ENCODE data around the gene SLC43A2. TPM values are rescaled to one million over a fixed set of nuclear protein-coding genes. Genes with fewer than 3 reads are reported as not detected.

SLC43A2 gene
- total and polyA plus RNA-seq, 10 of the 15 experiments (the other 5 are each of a cell fraction or from before 2014, with no cell fraction given) = 0.03 to 14.0 (median 5.3) TPM

DNA sequence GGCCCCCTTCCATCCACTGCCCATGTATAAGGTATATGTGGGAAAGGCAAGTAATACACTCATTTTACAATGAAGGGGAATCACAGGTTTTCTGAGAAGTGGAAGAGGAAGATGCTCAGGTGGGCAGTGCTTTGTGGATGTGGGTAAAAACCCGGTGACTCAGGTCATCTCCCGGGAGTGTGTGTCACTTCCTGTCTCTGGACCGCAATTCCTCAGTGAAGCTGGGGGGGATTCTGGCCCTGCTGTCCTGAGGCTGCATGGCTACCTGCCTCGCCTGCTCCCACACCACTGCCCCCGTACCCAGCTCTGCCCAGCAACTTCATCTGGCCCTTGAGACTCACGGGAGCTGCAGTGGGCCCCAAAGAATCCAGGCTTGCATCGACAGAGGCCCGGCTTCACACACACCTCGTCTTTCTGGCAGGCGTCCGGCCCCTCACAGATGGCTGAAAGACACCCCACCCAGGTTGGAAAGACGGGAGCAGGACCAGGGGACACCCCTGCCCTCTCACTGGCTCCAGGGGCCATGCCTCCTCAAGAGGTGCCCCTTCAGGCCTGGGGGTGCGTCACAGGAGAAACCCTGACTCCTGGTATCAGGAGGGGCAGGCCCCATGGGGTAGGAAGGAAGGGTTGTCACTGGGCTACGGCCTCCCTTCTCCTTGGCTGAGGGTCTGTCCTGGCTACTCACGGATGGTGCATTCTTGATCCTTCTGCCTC is 16.0 kb upstream of the SLC43A2 start (continued):
- TF ChIP-seq, protein P1, sequence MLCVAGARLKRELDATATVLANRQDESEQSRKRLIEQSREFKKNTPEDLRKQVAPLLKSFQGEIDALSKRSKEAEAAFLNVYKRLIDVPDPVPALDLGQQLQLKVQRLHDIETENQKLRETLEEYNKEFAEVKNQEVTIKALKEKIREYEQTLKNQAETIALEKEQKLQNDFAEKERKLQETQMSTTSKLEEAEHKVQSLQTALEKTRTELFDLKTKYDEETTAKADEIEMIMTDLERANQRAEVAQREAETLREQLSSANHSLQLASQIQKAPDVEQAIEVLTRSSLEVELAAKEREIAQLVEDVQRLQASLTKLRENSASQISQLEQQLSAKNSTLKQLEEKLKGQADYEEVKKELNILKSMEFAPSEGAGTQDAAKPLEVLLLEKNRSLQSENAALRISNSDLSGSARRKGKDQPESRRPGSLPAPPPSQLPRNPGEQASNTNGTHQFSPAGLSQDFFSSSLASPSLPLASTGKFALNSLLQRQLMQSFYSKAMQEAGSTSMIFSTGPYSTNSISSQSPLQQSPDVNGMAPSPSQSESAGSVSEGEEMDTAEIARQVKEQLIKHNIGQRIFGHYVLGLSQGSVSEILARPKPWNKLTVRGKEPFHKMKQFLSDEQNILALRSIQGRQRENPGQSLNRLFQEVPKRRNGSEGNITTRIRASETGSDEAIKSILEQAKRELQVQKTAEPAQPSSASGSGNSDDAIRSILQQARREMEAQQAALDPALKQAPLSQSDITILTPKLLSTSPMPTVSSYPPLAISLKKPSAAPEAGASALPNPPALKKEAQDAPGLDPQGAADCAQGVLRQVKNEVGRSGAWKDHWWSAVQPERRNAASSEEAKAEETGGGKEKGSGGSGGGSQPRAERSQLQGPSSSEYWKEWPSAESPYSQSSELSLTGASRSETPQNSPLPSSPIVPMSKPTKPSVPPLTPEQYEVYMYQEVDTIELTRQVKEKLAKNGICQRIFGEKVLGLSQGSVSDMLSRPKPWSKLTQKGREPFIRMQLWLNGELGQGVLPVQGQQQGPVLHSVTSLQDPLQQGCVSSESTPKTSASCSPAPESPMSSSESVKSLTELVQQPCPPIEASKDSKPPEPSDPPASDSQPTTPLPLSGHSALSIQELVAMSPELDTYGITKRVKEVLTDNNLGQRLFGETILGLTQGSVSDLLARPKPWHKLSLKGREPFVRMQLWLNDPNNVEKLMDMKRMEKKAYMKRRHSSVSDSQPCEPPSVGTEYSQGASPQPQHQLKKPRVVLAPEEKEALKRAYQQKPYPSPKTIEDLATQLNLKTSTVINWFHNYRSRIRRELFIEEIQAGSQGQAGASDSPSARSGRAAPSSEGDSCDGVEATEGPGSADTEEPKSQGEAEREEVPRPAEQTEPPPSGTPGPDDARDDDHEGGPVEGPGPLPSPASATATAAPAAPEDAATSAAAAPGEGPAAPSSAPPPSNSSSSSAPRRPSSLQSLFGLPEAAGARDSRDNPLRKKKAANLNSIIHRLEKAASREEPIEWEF (IDR thresholded peaks at IDR 0.05; ENCODE audit: insufficient replicate concordance, low read depth, low read length) = no peak
- TF ChIP-seq NFYB (IDR thresholded peaks at IDR 0.05; ENCODE audit: insufficient read depth, low read depth, low read length) (no peak), IKZF1 (conservative IDR thresholded peaks at IDR 0.05) (peak; percentile 88), MEF2B (IDR thresholded peaks at IDR 0.05; ENCODE audit: partially characterized antibody, poor library complexity, severe bottlenecking) (peak; percentile 62), ZNF622 (IDR thresholded peaks at IDR 0.05) (no peak), CHD4 (IDR thresholded peaks at IDR 0.05) (no peak), NFXL1 (IDR thresholded peaks at IDR 0.05; ENCODE audit: borderline replicate concordance) (no peak), JUNB (IDR thresholded peaks at IDR 0.05) (peak; percentile 69; the same call in 1 of the 2 replicates), ZBTB4 (CRISPR knock-in tag; IDR thresholded peaks at IDR 0.05) (no peak), ZNF217 (IDR thresholded peaks at IDR 0.05) (no peak), ZBED1 (IDR thresholded peaks at IDR 0.05; ENCODE audit: borderline replicate concordance) (no peak), CBX5 (IDR thresholded peaks at IDR 0.05; ENCODE audit: low read depth) (no peak), LARP7 (IDR thresholded peaks at IDR 0.05) (no peak), TCF3 (IDR thresholded peaks at IDR 0.05; ENCODE audit: borderline replicate concordance, insufficient read depth, low read depth, low read length) (no peak), RAD21 (IDR thresholded peaks at IDR 0.05; ENCODE audit: insufficient read depth, low read depth, low read length) (no peak)
- TF ChIP-seq, protein P2, sequence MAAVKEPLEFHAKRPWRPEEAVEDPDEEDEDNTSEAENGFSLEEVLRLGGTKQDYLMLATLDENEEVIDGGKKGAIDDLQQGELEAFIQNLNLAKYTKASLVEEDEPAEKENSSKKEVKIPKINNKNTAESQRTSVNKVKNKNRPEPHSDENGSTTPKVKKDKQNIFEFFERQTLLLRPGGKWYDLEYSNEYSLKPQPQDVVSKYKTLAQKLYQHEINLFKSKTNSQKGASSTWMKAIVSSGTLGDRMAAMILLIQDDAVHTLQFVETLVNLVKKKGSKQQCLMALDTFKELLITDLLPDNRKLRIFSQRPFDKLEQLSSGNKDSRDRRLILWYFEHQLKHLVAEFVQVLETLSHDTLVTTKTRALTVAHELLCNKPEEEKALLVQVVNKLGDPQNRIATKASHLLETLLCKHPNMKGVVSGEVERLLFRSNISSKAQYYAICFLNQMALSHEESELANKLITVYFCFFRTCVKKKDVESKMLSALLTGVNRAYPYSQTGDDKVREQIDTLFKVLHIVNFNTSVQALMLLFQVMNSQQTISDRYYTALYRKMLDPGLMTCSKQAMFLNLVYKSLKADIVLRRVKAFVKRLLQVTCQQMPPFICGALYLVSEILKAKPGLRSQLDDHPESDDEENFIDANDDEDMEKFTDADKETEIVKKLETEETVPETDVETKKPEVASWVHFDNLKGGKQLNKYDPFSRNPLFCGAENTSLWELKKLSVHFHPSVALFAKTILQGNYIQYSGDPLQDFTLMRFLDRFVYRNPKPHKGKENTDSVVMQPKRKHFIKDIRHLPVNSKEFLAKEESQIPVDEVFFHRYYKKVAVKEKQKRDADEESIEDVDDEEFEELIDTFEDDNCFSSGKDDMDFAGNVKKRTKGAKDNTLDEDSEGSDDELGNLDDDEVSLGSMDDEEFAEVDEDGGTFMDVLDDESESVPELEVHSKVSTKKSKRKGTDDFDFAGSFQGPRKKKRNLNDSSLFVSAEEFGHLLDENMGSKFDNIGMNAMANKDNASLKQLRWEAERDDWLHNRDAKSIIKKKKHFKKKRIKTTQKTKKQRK (IDR thresholded peaks at IDR 0.05; ENCODE audit: low read depth, low read length) = no peak
- TF ChIP-seq, protein P3, sequence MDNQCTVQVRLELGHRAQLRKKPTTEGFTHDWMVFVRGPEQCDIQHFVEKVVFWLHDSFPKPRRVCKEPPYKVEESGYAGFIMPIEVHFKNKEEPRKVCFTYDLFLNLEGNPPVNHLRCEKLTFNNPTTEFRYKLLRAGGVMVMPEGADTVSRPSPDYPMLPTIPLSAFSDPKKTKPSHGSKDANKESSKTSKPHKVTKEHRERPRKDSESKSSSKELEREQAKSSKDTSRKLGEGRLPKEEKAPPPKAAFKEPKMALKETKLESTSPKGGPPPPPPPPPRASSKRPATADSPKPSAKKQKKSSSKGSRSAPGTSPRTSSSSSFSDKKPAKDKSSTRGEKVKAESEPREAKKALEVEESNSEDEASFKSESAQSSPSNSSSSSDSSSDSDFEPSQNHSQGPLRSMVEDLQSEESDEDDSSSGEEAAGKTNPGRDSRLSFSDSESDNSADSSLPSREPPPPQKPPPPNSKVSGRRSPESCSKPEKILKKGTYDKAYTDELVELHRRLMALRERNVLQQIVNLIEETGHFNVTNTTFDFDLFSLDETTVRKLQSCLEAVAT (IDR thresholded peaks at IDR 0.05) = no peak

All from GM12878 (cell line).